Panc1 (cell line): Measurements from ENCODE around the gene CHRNE. TPM values are rescaled to one million over a fixed set of nuclear protein-coding genes. Genes with fewer than 3 reads are reported as not detected.

Source experiments
- ATAC-seq: fragments of 200-7000 bp; cut with Tn5 transposase; 2 replicates; pipeline ENCODE4 v1.9.1; 2020; ENCODE audit warnings: mild to moderate bottlenecking, moderate library complexity
- BruUV-seq: library from RNA; stranded (reverse); fragments of 400-500 nt; replicated peaks from 2 replicates; lab custom pipeline; 2021; lab: Mats Ljungman, UMichigan
- CTCF ChIA-PET: fragments of 300-600 bp; sonication (Branson Sonifier 250); formaldehyde crosslinking; loops from one replicate; lab custom pipeline; 2022; ENCODE audit warnings: antibody characterized with exemption; lab: Charles Lee
- POLR2A ChIA-PET: fragments of 300-600 bp; sonication (Branson Sonifier 250); formaldehyde crosslinking; loops from one replicate; lab custom pipeline; 2022; ENCODE audit warnings: antibody characterized with exemption; lab: Charles Lee
- DNase-seq: peaks from one replicate; pipeline ENCODE4 v3.0.0-alpha.2; 2010; ENCODE audit warnings: low read depth, low spot score
- H3K27ac ChIP-seq: 2 replicates; pipeline ENCODE4 v1.5.1; 2011; ENCODE audit warnings: mild to moderate bottlenecking, low read length, inconsistent platforms
- H3K27me3 ChIP-seq: fragments of 200-500 bp; sonication (Bioruptor generic); 2 replicates; pipeline ENCODE4 v1.6.0; 2014; ENCODE audit warnings: low read length, inconsistent platforms; ENCODE audit not compliant: control insufficient read depth, insufficient read depth
- H3K36me3 ChIP-seq: fragments of 200-500 bp; sonication (Bioruptor generic); 2 replicates; pipeline ENCODE4 v1.5.1; 2014; ENCODE audit warnings: inconsistent platforms, mild to moderate bottlenecking, low read length, moderate library complexity; ENCODE audit not compliant: control insufficient read depth, insufficient read depth
- H3K4me1 ChIP-seq: 2 replicates; pipeline ENCODE4 v1.5.1; 2011; ENCODE audit warnings: inconsistent platforms, mild to moderate bottlenecking, low read length, moderate library complexity; ENCODE audit not compliant: control insufficient read depth, insufficient read depth
- H3K4me3 ChIP-seq, 2 experiments: 2 replicates each; pipeline ENCODE4 v1.5.1; 2011 to 2012; ENCODE audit warnings: low read depth in 2 of 2, low read length in 2 of 2, mild to moderate bottlenecking in 2 of 2, inconsistent platforms in 1 of 2, moderate library complexity in 1 of 2
- H3K9me3 ChIP-seq: fragments of 200-500 bp; sonication (Bioruptor generic); 2 replicates; pipeline ENCODE4 v1.5.1; 2014; ENCODE audit warnings: low read depth, mild to moderate bottlenecking, inconsistent platforms, low read length, moderate library complexity; ENCODE audit not compliant: control insufficient read depth, insufficient read depth
- POLR2AphosphoS5 ChIP-seq: IDR thresholded peaks from 2 replicates; pipeline ENCODE4 v1.6.1; 2012; ENCODE audit warnings: mild to moderate bottlenecking, low read depth, low read length, moderate library complexity
- REST ChIP-seq, 2 experiments: IDR thresholded peaks; 2 replicates each; pipeline ENCODE4 v1.6.1; 2011 to 2012; ENCODE audit warnings: low read depth in 2 of 2, control low read depth in 1 of 2, low read length in 1 of 2, mild to moderate bottlenecking in 1 of 2, moderate library complexity in 1 of 2; ENCODE audit not compliant: insufficient read depth in 1 of 2
- SIN3A ChIP-seq: IDR thresholded peaks from 2 replicates; pipeline ENCODE4 v1.6.1; 2012; ENCODE audit warnings: low read depth, mild to moderate bottlenecking, low read length, moderate library complexity, borderline replicate concordance; ENCODE audit not compliant: insufficient read depth
- TCF7L2 ChIP-seq: IDR thresholded peaks from 2 replicates; pipeline ENCODE4 v1.6.1; 2011; ENCODE audit warnings: mild to moderate bottlenecking, low read depth, low read length, inconsistent platforms
- in situ Hi-C: cut with HindIII; loops from 2 replicates; pipeline ENCODE4 v1.10.0; 2016; ENCODE audit warnings: low sequenced_read_pairs, low pct_unique_long_range_greater_than_20kb
- intact Hi-C: fragments of 100-400 bp; cut with micrococcal nuclease; formaldehyde crosslinking; loops from one replicate; pipeline ENCODE4 v1.10.0; 2022; ENCODE audit not compliant: unreplicated experiment
- total RNA-seq: library from RNA; stranded (reverse); gene quantifications from one replicate; pipeline ENCODE4 v1.2.1, GENCODE V29; 2021; ENCODE audit not compliant: unreplicated experiment
- TF ChIP-seq, protein P1 (sequence below): fragments of 450-650 bp; IDR thresholded peaks from 2 replicates; pipeline ENCODE4 v1.5.1; 2017; ENCODE audit warnings: mild to moderate bottlenecking

The CHRNE gene
- total RNA-seq, 1 experiment from 2014 or later, result 0.13 TPM

DNA sequence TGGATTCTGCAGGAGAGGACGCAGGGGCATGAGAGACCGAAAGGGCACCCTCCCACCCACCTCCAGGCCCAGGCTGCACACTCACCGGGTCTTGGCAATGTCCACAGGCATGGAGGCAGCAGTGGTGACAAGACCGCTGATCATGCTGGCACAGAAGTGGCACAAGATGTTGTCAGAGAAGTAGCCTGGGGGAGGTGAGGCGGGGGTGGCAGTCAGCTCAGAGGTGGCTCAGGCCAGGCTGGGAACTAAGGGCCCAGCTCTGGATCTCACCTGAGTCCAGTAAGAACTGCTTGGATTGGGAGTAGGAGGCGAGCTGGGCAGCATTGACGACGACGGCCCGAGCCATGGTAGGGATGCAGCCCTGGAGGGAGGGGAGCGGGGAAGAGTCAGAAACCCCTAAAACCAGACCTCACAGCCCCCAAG lies 35.2 kb upstream of the CHRNE start:
- no peaks in the 10 kb centered on the region for H3K27me3 ChIP-seq
- ATAC-seq (no peak), DNase-seq (no peak)
- ChIA-PET POLR2A (no interaction called here), CTCF (no interaction called here)
- in situ Hi-C loops, result no loop called here
- no peak for TF ChIP-seq POLR2AphosphoS5
- TF ChIP-seq REST (IDR thresholded peaks at IDR 0.05; ENCODE audit: insufficient read depth in 1 of 2, low read depth in 2 of 2, low read length in 1 of 2), result no peak
- TF ChIP-seq, protein P1, sequence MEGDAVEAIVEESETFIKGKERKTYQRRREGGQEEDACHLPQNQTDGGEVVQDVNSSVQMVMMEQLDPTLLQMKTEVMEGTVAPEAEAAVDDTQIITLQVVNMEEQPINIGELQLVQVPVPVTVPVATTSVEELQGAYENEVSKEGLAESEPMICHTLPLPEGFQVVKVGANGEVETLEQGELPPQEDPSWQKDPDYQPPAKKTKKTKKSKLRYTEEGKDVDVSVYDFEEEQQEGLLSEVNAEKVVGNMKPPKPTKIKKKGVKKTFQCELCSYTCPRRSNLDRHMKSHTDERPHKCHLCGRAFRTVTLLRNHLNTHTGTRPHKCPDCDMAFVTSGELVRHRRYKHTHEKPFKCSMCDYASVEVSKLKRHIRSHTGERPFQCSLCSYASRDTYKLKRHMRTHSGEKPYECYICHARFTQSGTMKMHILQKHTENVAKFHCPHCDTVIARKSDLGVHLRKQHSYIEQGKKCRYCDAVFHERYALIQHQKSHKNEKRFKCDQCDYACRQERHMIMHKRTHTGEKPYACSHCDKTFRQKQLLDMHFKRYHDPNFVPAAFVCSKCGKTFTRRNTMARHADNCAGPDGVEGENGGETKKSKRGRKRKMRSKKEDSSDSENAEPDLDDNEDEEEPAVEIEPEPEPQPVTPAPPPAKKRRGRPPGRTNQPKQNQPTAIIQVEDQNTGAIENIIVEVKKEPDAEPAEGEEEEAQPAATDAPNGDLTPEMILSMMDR, result no peak
- no peak for TF ChIP-seq SIN3A
- no peak for TF ChIP-seq TCF7L2
- H3K9me3 ChIP-seq, result no peaks in the 10 kb centered on the region
- H3K4me1 ChIP-seq, result peaks cover 14% of the 10 kb centered on the region
- intact Hi-C loops, result no loop called here
- H3K36me3 ChIP-seq, result peaks cover 11% of the 10 kb centered on the region
- no TSS peak for BruUV-seq
- no peak overlapping the region for H3K27ac ChIP-seq
- no peak overlapping the region for H3K4me3 ChIP-seq

- POLR2A ChIA-PET, result no interaction called here
- TF ChIP-seq REST (IDR thresholded peaks at IDR 0.05; ENCODE audit: insufficient read depth in 1 of 2, low read depth in 2 of 2, low read length in 1 of 2), result no peak
- no peak for TF ChIP-seq TCF7L2
- no peak for TF ChIP-seq POLR2AphosphoS5
- no peak for TF ChIP-seq SIN3A
- TF ChIP-seq, protein P1, result no peak
- Histone ChIP-seq H3K4me1 (peaks cover 9% of the 10 kb centered on the region), H3K4me3 (no peak overlapping the region), H3K36me3 (peaks cover 11% of the 10 kb centered on the region), H3K27me3 (no peaks in the 10 kb centered on the region), H3K27ac (no peak overlapping the region), H3K9me3 (no peaks in the 10 kb centered on the region)
- CTCF ChIA-PET, result no interaction called here
- no peak for DNase-seq
- in situ Hi-C loops (no loop called here), intact Hi-C loops (no loop called here)
- TSS peak; percentile 31 for BruUV-seq
- no peak for ATAC-seq
Measured at GRCh38 chr17:4937553-4937952, 34.7 kb upstream of the CHRNE start.
